ENCODE measurements around the gene PAPOLB. TPM values are rescaled to one million over a fixed set of nuclear protein-coding genes. Genes with fewer than 3 reads are reported as not detected.

The PAPOLB gene
- 0.18 TPM in 1 of 2 replicates, not detected in the other for total RNA-seq (ENCODE audit: low replicate concordance)

DNA sequence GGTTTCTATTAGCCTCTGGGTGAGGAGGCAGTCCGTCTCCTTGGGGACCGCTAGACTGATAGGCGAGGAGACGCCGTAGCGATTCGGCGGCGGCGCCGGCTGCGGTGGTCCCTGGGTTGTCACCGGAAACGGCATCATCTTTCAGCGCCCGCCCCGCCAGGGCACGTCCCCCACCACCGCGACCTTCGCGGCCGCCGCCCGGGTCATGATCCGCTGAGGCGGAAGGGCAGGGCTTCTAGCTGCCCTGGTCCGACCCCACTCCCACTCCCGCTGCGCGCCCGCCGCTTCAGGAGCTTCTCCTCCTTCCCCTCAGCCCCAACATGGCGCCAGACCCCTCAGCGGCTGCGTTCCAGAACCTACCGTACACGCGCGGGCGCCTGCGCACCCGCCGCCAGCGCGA lies at the start of gene PAPOLB:
Gene PAPOLB (minus strand): TSS at position 358 of the 400 bp plus-strand sequence. CDS start 220 bp downstream, at position 138.
- H3K4me3 ChIP-seq (ENCODE audit: low read depth, low read length), result no peak within 1 kb of the TSS
- no peak for TF ChIP-seq CTCF (IDR thresholded peaks at IDR 0.05; ENCODE audit: insufficient read depth, low read length)
- DNase-seq (ENCODE audit: low read depth), result no peak

GRCh38 chr7:4911111-4911828 lies 49.4 kb upstream of the PAPOLB start:
- DNase-seq (ENCODE audit: low read depth), result no peak
- TF ChIP-seq CTCF (IDR thresholded peaks at IDR 0.05; ENCODE audit: insufficient read depth, low read length), result no peak
- H3K4me3 ChIP-seq (ENCODE audit: low read depth, low read length), result no peak overlapping the region

GRCh38 chr7:4906682-4907081 lies 44.9 kb upstream of the PAPOLB start:
- no peak overlapping the region for H3K4me3 ChIP-seq (ENCODE audit: low read depth, low read length)
- no peak for DNase-seq (ENCODE audit: low read depth)
- no peak for TF ChIP-seq CTCF (IDR thresholded peaks at IDR 0.05; ENCODE audit: insufficient read depth, low read length)

GRCh38 chr7:4905171-4905570 lies 43.3 kb upstream of the PAPOLB start:
- no peak for DNase-seq (ENCODE audit: low read depth)
- H3K4me3 ChIP-seq (ENCODE audit: low read depth, low read length), result no peak overlapping the region
- no peak for TF ChIP-seq CTCF (IDR thresholded peaks at IDR 0.05; ENCODE audit: insufficient read depth, low read length)

DNA sequence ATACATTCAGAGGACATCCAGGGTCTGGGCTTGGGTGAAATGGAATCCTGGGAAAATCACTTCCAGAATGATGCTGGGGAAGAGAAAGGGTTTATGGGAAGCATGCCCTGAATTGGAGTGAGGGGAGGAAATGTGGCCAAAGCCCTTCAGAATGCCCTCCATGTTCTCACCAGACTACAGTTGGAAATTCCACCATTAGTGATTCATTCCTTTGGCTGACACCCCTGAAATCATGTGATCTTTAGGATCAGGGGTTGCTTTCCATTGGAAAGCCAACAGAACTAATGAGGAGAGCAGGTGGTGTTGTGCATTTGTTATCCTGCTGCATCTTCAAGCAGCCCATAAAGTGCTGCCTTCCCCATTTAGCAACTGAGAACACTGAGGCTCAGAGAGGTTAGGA lies 42.5 kb upstream of the PAPOLB start:
- no peak overlapping the region for H3K4me3 ChIP-seq (ENCODE audit: low read depth, low read length)
- DNase-seq (ENCODE audit: low read depth), result no peak
- no peak for TF ChIP-seq CTCF (IDR thresholded peaks at IDR 0.05; ENCODE audit: insufficient read depth, low read length)

- DNase-seq (ENCODE audit: low read depth), result no peak
- H3K4me3 ChIP-seq (ENCODE audit: low read depth, low read length), result no peak overlapping the region
- no peak for TF ChIP-seq CTCF (IDR thresholded peaks at IDR 0.05; ENCODE audit: insufficient read depth, low read length)
These were observed 33.9 kb upstream of the PAPOLB start for GRCh38 chr7:4895766-4896165.

DNA sequence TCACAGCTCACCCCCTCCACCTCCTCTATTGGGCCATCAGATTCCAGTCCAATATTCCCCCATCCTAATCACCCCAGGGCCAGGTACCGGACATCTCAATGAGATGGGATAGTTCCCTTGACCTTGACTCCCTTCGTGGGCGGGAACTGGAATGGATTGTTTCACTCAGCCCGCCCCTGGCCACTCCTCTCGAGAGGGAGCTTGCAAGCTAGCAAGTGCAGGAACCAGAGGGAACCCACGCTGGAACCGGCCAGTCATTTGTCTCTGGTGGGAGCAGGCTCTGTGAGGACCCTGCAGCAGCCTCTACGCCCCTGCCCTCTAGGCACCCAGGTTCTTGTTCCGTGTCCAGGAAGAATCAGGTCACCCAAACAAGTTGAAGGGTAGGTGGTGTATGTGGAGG lies 32.7 kb upstream of the PAPOLB start:
- H3K4me3 ChIP-seq (ENCODE audit: low read depth, low read length), result no peak overlapping the region
- no peak for TF ChIP-seq CTCF (IDR thresholded peaks at IDR 0.05; ENCODE audit: insufficient read depth, low read length)
- DNase-seq (ENCODE audit: low read depth), result no peak
